HCT116 (cell line): ENCODE measurements around the gene NDUFAF4.

Source experiments
- CEBPB ChIP-seq: IDR thresholded peaks from 2 replicates; pipeline ENCODE4 v1.6.1; 2012; ENCODE audit warnings: low read depth
- EZH2phosphoT487 ChIP-seq: fragments of 200-600 bp; IDR thresholded peaks from 2 replicates; pipeline ENCODE4 v1.6.1; 2018; ENCODE audit warnings: antibody characterized with exemption, borderline replicate concordance
- POLR2AphosphoS5 ChIP-seq: IDR thresholded peaks from 2 replicates; pipeline ENCODE4 v1.6.1; 2011; ENCODE audit warnings: mild to moderate bottlenecking, low read depth, low read length, moderate library complexity
- YY1 ChIP-seq: IDR thresholded peaks from 2 replicates; pipeline ENCODE4 v1.6.1; 2011; ENCODE audit warnings: low read length, low read depth, moderate library complexity, mild to moderate bottlenecking; ENCODE audit not compliant: insufficient replicate concordance; ENCODE audit errors: extremely low read depth
- TF ChIP-seq, protein P1 (sequence below), 3 experiments: fragments of 200-600 bp in 1 of 3; sonication (generic) in 1 of 3; IDR thresholded peaks in 2 of 3; conservative IDR thresholded peaks in 1 of 3; 2 replicates each; pipeline ENCODE4 v1.5.1; 2012 to 2017; ENCODE audit warnings: low read depth in 2 of 3, low read length in 2 of 3, antibody characterized with exemption in 1 of 3, borderline replicate concordance in 1 of 3, control low read depth in 1 of 3, mild to moderate bottlenecking in 1 of 3, mixed read lengths in 1 of 3, mixed run types in 1 of 3, moderate library complexity in 1 of 3; ENCODE audit not compliant: insufficient read depth in 1 of 3
- TF ChIP-seq, protein P2 (sequence below): IDR thresholded peaks from 2 replicates; pipeline ENCODE4 v1.6.1; 2012; ENCODE audit warnings: low read depth
- TF ChIP-seq, protein P3 (sequence below): IDR thresholded peaks from 2 replicates; pipeline ENCODE4 v1.6.1; 2012

DNA sequence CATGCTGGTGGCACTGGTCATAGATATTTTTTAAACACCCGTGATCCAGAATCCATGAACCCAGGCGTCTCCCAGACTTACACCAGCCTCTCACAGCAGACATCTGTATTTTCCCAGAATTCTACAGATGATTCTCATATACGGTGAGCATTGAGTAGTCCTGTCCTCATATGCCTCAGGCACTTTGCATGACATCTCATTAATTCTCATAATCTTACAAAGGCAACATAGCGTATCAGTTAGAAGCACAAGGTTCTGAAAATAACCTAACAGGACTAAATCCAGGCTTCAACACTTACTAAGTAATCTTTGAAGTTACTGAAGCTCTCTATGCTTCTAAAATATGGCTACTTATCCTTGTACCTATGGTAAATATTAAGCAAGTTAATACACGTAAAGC is 8.9 kb downstream of the NDUFAF4 start:
- no peak for TF ChIP-seq EZH2phosphoT487
- TF ChIP-seq, protein P1, sequence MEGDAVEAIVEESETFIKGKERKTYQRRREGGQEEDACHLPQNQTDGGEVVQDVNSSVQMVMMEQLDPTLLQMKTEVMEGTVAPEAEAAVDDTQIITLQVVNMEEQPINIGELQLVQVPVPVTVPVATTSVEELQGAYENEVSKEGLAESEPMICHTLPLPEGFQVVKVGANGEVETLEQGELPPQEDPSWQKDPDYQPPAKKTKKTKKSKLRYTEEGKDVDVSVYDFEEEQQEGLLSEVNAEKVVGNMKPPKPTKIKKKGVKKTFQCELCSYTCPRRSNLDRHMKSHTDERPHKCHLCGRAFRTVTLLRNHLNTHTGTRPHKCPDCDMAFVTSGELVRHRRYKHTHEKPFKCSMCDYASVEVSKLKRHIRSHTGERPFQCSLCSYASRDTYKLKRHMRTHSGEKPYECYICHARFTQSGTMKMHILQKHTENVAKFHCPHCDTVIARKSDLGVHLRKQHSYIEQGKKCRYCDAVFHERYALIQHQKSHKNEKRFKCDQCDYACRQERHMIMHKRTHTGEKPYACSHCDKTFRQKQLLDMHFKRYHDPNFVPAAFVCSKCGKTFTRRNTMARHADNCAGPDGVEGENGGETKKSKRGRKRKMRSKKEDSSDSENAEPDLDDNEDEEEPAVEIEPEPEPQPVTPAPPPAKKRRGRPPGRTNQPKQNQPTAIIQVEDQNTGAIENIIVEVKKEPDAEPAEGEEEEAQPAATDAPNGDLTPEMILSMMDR (IDR thresholded peaks at IDR 0.05 in 2 of 3, conservative IDR thresholded peaks at IDR 0.05 in 1 of 3; ENCODE audit: borderline replicate concordance in 1 of 3, insufficient read depth in 1 of 3, low read depth in 2 of 3, low read length in 2 of 3) = no peak
- TF ChIP-seq, protein P2, sequence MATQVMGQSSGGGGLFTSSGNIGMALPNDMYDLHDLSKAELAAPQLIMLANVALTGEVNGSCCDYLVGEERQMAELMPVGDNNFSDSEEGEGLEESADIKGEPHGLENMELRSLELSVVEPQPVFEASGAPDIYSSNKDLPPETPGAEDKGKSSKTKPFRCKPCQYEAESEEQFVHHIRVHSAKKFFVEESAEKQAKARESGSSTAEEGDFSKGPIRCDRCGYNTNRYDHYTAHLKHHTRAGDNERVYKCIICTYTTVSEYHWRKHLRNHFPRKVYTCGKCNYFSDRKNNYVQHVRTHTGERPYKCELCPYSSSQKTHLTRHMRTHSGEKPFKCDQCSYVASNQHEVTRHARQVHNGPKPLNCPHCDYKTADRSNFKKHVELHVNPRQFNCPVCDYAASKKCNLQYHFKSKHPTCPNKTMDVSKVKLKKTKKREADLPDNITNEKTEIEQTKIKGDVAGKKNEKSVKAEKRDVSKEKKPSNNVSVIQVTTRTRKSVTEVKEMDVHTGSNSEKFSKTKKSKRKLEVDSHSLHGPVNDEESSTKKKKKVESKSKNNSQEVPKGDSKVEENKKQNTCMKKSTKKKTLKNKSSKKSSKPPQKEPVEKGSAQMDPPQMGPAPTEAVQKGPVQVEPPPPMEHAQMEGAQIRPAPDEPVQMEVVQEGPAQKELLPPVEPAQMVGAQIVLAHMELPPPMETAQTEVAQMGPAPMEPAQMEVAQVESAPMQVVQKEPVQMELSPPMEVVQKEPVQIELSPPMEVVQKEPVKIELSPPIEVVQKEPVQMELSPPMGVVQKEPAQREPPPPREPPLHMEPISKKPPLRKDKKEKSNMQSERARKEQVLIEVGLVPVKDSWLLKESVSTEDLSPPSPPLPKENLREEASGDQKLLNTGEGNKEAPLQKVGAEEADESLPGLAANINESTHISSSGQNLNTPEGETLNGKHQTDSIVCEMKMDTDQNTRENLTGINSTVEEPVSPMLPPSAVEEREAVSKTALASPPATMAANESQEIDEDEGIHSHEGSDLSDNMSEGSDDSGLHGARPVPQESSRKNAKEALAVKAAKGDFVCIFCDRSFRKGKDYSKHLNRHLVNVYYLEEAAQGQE = no peak
- no peak for TF ChIP-seq POLR2AphosphoS5
- TF ChIP-seq CEBPB = no peak
- no peak for TF ChIP-seq YY1
- TF ChIP-seq, protein P3, sequence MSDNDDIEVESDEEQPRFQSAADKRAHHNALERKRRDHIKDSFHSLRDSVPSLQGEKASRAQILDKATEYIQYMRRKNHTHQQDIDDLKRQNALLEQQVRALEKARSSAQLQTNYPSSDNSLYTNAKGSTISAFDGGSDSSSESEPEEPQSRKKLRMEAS = no peak
